GM18511 (cell line): Measurements from ENCODE around the gene WASHC1.
"Not testable (repeated sequence)": the region's sequence is repeated elsewhere in the genome, so short reads cannot be mapped to it uniquely, and the experiment has no call there.

ENCODE experiments used
- ATAC-seq: cut with Tn5 transposase; IDR thresholded peaks from one replicate; pipeline ENCODE4 v1.9.1; 2021; ENCODE audit warnings: mild to moderate bottlenecking, moderate library complexity; ENCODE audit not compliant: unreplicated experiment

The WASHC1 gene

GRCh38 chr9:29356-29755 lies at the start of gene WASHC1:
Gene WASHC1, minus strand, starts transcription at chr9:29456. Its CDS starts 4,457 bp downstream, at chr9:24999.
- ATAC-seq = not testable (repeated sequence)

- not testable (repeated sequence) for ATAC-seq
Measured at GRCh38 chr9:78333-78732, 49.1 kb upstream of the WASHC1 start.

- ATAC-seq = not testable (repeated sequence)
Measured at GRCh38 chr9:76389-76788, 47.1 kb upstream of the WASHC1 start.

GRCh38 chr9:73900-74525 lies 44.8 kb upstream of the WASHC1 start:
- ATAC-seq = not testable (repeated sequence)

- not testable (repeated sequence) for ATAC-seq
Measured at GRCh38 chr9:73076-73899, 44.0 kb upstream of the WASHC1 start.

GRCh38 chr9:63031-63629 lies 33.9 kb upstream of the WASHC1 start:
- peak; percentile 89 for ATAC-seq

- peak; percentile 90 for ATAC-seq
Measured at GRCh38 chr9:52678-53077, 23.4 kb upstream of the WASHC1 start.

GRCh38 chr9:48190-48842 lies 19.1 kb upstream of the WASHC1 start:
- ATAC-seq = not testable (repeated sequence)

GRCh38 chr9:46639-47271 lies 17.5 kb upstream of the WASHC1 start:
- not testable (repeated sequence) for ATAC-seq

GRCh38 chr9:46164-46563 lies 16.9 kb upstream of the WASHC1 start:
- not testable (repeated sequence) for ATAC-seq

GRCh38 chr9:45180-45878 lies 16.1 kb upstream of the WASHC1 start:
- not testable (repeated sequence) for ATAC-seq

- ATAC-seq = not testable (repeated sequence)
Measured at GRCh38 chr9:44416-44815, 15.2 kb upstream of the WASHC1 start.

- ATAC-seq = not testable (repeated sequence)
Measured at GRCh38 chr9:43636-44035, 14.4 kb upstream of the WASHC1 start.

- not testable (repeated sequence) for ATAC-seq
Measured at GRCh38 chr9:43116-43515, 13.9 kb upstream of the WASHC1 start.

- not testable (repeated sequence) for ATAC-seq
Measured at GRCh38 chr9:41819-42218, 12.6 kb upstream of the WASHC1 start.

GRCh38 chr9:41261-41676 lies 12.0 kb upstream of the WASHC1 start:
- not testable (repeated sequence) for ATAC-seq

GRCh38 chr9:32308-32707 lies 3.1 kb upstream of the WASHC1 start:
- not testable (repeated sequence) for ATAC-seq

GRCh38 chr9:28775-29174 lies 481 bp downstream of the WASHC1 start:
- ATAC-seq = not testable (repeated sequence)

- not testable (repeated sequence) for ATAC-seq
Measured at GRCh38 chr9:21621-22020, 7.6 kb downstream of the WASHC1 start.

- ATAC-seq = not testable (repeated sequence)
Measured at GRCh38 chr9:16875-17274, 12.4 kb downstream of the WASHC1 start.
